ENCODE data around the gene HBA2. TPM values are rescaled to one million over a fixed set of nuclear protein-coding genes. Genes with fewer than 3 reads are reported as not detected.

Gene HBA2
- total RNA-seq, 1 experiment from 2014 or later = not detected

DNA sequence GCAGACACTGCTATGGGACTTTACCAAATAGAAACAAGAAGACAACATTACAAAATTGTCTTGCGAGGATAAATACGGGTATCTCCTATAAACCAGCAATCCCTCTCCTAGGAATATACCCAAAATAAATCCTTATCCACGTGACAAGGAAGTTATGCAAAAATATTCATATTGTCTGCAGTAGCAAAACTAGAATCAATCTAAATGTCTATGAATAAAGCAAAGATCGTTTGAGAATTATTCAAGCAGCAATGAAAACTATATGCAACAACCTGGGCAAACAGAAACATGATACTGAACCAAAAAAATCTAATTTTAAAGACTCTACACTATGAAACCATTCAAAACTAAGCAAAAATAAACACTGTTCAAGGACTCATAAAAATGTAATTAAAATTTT, 47.3 kb downstream of the HBA2 start:
- intact Hi-C loops (cut with micrococcal nuclease; ENCODE audit: unreplicated experiment) = no loop called here
- BruUV-seq (replicated peaks) = no TSS peak
- peaks cover 9% of the 10 kb centered on the region for H3K4me1 Mint-ChIP-seq (ENCODE audit: low read depth, unreplicated experiment)
- no peak overlapping the region for H3K27ac Mint-ChIP-seq (ENCODE audit: unreplicated experiment)
- H3K36me3 Mint-ChIP-seq (ENCODE audit: insufficient read depth, unreplicated experiment) = peaks cover 88% of the 10 kb centered on the region
- H3K27me3 Mint-ChIP-seq (ENCODE audit: unreplicated experiment) = no peaks in the 10 kb centered on the region
- H3K4me3 Mint-ChIP-seq (ENCODE audit: low read depth, unreplicated experiment) = no peak overlapping the region
- TF ChIP-seq, protein P1, sequence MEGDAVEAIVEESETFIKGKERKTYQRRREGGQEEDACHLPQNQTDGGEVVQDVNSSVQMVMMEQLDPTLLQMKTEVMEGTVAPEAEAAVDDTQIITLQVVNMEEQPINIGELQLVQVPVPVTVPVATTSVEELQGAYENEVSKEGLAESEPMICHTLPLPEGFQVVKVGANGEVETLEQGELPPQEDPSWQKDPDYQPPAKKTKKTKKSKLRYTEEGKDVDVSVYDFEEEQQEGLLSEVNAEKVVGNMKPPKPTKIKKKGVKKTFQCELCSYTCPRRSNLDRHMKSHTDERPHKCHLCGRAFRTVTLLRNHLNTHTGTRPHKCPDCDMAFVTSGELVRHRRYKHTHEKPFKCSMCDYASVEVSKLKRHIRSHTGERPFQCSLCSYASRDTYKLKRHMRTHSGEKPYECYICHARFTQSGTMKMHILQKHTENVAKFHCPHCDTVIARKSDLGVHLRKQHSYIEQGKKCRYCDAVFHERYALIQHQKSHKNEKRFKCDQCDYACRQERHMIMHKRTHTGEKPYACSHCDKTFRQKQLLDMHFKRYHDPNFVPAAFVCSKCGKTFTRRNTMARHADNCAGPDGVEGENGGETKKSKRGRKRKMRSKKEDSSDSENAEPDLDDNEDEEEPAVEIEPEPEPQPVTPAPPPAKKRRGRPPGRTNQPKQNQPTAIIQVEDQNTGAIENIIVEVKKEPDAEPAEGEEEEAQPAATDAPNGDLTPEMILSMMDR (IDR thresholded peaks at IDR 0.05; ENCODE audit: unreplicated experiment) = no peak
- no peaks in the 10 kb centered on the region for H3K9me3 Mint-ChIP-seq (ENCODE audit: low read depth, unreplicated experiment)
- CTCF ChIA-PET = no interaction called here
- DNase-seq = no peak

Other genes starting within 250 kb of the HBA2 start
- gene POLR3K, start 119.3 kb upstream of the HBA2 start, total RNA-seq (2022) = 27.4 and 29.1 TPM in 2 replicates
- gene SNRNP25, start 119.0 kb upstream of the HBA2 start, total RNA-seq (2022) = 37.8 and 38.7 TPM in 2 replicates
- gene RHBDF1, start 100.2 kb upstream of the HBA2 start, total RNA-seq (2022) = 47.3 and 60.2 TPM in 2 replicates
- 40.1 and 45.6 TPM in 2 replicates for gene MPG, start 94.7 kb upstream of the HBA2 start, total RNA-seq (2022)
- gene NPRL3, start 34.2 kb upstream of the HBA2 start, total RNA-seq (2022) = 51.8 and 53.2 TPM in 2 replicates
- not detected in 2 replicates for gene HBZ, start 20.2 kb upstream of the HBA2 start, total RNA-seq (2022)
- gene HBM, start 6.9 kb upstream of the HBA2 start, total RNA-seq (2022) = not detected in 2 replicates
- not detected in 2 replicates for gene HBA1, start 3.8 kb downstream of the HBA2 start, total RNA-seq (2022)
- not detected in 2 replicates for gene HBQ1, start 7.6 kb downstream of the HBA2 start, total RNA-seq (2022)
- 74.6 and 79.3 TPM in 2 replicates for gene LUC7L, start 56.6 kb downstream of the HBA2 start, total RNA-seq (2022)
- 118 and 130 TPM in 2 replicates for gene FAM234A, start 61.9 kb downstream of the HBA2 start, total RNA-seq (2022)
- 0.85 and 1.7 TPM in 2 replicates for gene RGS11, start 103.1 kb downstream of the HBA2 start, total RNA-seq (2022)
- 0.29 TPM in 1 of 2 replicates, not detected in the other for gene ARHGDIG, start 107.7 kb downstream of the HBA2 start, total RNA-seq (2022)
- gene PDIA2, start 110.3 kb downstream of the HBA2 start, total RNA-seq (2022) = 0.71 TPM in 1 of 2 replicates, not detected in the other
- 49.8 and 52.5 TPM in 2 replicates for gene AXIN1, start 179.8 kb downstream of the HBA2 start, total RNA-seq (2022)
- 115 and 126 TPM in 2 replicates for gene MRPL28, start 197.7 kb downstream of the HBA2 start, total RNA-seq (2022)
- gene PGAP6, start 209.1 kb downstream of the HBA2 start, total RNA-seq (2022) = 70.0 and 78.5 TPM in 2 replicates
- gene NME4, start 224.3 kb downstream of the HBA2 start, total RNA-seq (2022) = 88.2 and 96.5 TPM in 2 replicates
- 41.2 and 49.6 TPM in 2 replicates for gene DECR2, start 229.0 kb downstream of the HBA2 start, total RNA-seq (2022)

All from Calu3 (cell line).